KBM-7 (cell line): Measurements from ENCODE around the gene FBXO9.

ENCODE experiments used
- DNase-seq: peaks from one replicate; pipeline ENCODE4 v3.0.0-alpha.2; 2015
- in situ Hi-C: fragments of 300-500 bp; cut with MboI; formaldehyde crosslinking; loops from 2 replicates; pipeline ENCODE4 v1.14.3; 2020; ENCODE audit warnings: low sequenced_read_pairs, low pct_unique_long_range_greater_than_20kb, mixed read lengths

FBXO9 gene

GRCh38 chr6:53124131-53124800 is 59.1 kb downstream of the FBXO9 start:
- in situ Hi-C loops, result no loop called here

GRCh38 chr6:53125276-53125675 is 60.1 kb downstream of the FBXO9 start:
- in situ Hi-C loops, result no loop called here
- DNase-seq, result no peak

More at GRCh38 chr6:53124131-53124800, 59.1 kb downstream of the FBXO9 start:
- DNase-seq, result no peak

DNA sequence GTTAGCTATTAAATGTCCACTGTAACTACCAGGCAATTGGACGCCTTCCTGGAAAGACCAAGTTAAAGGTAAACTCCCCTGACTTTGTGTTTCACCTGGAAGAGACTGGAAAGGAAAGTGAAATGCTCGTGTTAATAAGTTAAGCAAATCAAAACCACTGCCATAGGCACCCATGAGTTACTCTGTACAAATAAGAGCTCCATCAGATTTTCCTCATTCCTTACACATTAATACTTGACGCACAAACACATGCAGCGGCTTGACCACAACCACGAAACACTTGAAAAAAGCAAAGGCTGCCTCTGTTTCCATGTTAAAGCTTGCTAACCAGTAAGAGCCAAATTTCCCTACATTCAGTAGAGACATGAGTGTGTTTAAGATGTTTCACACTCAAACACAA is 63.6 kb downstream of the FBXO9 start:
- in situ Hi-C loops, result no loop called here

GRCh38 chr6:53130569-53131290 is 65.5 kb downstream of the FBXO9 start:
- in situ Hi-C loops, result no loop called here

More for the DNA sequence above, 63.6 kb downstream of the FBXO9 start:
- no peak for DNase-seq

DNA sequence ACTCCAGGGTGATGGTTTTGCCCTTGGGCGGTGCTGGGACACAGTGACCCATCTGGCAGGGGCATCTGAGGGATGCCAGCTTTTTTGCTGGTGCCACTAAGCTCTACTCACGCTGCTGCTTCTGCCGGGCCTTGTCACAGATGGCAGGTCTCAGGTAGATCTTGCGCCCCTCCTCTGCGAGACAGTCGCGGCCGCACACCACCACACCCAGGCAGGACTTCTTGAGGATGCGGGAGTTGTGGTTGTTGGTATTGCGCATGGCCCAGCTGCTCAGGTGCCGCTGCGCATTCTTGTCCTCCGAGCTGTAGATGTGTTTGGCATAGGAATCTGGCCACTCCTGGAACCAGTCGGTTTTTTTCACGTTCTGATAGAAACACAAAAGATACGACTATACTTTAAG is 68.8 kb downstream of the FBXO9 start:
- in situ Hi-C loops, result no loop called here
- no peak for DNase-seq

More at GRCh38 chr6:53130569-53131290, 65.5 kb downstream of the FBXO9 start:
- DNase-seq, result no peak

DNA sequence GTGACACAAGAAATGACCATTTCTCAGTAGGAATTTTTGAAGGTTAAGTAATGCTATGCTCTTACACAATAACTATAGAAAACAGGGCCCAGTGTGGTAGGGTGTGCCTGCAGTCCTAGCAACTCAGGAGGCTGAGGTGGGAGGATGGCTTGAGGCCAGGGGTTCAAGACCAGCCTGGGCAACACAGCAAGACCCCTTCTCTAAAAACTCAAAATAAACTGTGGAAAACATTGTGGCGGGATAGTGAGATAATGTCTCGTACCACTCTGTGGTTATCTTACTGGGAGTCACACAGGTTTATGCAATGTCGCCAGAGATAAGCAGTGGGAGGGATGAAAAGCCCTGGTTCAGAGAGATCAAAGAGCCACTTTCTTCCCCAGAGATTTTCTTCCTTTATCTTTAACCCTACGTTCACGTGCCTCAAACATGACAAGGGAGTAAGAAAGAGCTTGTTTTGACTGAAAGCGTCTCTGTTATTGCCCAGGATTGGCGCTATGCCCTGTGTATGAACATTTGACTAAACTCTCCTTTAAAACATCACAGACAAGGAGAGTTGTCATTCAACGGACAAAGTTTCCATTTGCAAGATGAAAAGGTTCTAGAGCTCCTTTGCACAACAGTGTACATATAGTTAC is 69.5 kb downstream of the FBXO9 start:
- DNase-seq, result no peak
- in situ Hi-C loops, result no loop called here

- in situ Hi-C loops, result no loop called here
- no peak for DNase-seq
Measured at GRCh38 chr6:53136000-53136609, 70.9 kb downstream of the FBXO9 start.

DNA sequence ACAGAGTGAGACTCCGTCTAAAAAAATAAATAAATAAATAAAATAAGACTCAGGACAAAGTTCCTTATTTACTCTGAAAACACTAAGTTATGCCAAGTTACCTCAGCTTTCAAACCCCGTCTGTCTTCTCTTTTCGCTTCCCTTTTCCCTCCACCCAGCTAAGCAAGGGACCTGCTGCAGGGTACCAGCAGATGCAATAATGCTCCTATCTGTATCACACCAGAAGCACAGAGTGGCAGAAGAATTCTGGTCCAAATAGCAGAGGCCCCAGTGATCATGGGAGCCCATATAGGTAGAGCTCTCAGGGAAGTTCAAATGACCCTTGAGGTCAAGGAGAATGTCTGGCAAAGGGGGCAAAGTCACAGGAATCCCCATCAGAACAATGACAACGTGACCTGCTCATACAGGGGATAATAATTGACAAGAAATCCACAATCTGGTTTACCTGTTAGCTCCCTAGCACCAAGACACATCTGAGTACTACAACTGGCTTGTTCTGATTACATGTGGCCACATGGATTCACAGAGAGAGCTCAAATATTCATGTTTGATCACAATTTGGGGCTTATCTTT is 74.7 kb downstream of the FBXO9 start:
- DNase-seq, result no peak
- in situ Hi-C loops, result no loop called here

- in situ Hi-C loops, result no loop called here
- DNase-seq, result no peak
Measured at GRCh38 chr6:53142810-53143209, 77.6 kb downstream of the FBXO9 start.

- in situ Hi-C loops, result no loop called here
- DNase-seq, result no peak
Measured at GRCh38 chr6:53143710-53144109, 78.5 kb downstream of the FBXO9 start.

GRCh38 chr6:53144802-53145201 is 79.6 kb downstream of the FBXO9 start:
- DNase-seq, result no peak
- in situ Hi-C loops, result no loop called here

DNA sequence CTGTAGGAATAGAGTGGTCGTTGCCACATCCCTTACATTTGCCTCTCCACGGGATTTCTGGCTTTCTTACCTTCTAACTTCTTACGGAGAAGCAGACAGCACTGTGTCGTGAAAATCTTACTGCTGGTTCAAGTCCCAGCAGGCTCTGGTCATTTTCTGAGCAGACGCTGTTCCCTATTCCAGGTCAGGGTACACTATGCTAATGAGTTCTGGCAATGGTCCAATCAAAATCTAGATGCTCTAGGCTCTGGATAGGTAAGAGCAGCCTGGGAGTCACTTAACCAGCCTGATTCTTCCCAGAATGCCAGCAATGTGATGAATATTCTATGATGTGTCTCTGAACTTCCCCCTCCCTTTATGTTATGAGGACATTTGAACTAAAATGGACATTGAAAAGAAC is 83.5 kb downstream of the FBXO9 start, which contains the start of gene GCM1:
Gene GCM1, minus strand, starts transcription at position 158 of the 400 bp plus-strand sequence. CDS start 3,209 bp downstream, outside the sequence.
- in situ Hi-C loops, result no loop called here
- DNase-seq, result no peak
